Vagina (tissue), 2 donors: ENCODE data around the gene LPP. TPM values are rescaled to one million over a fixed set of nuclear protein-coding genes. Genes with fewer than 3 reads are reported as not detected.

ENCODE experiments used
- DNase-seq, 2 donors: peaks; one replicate each; pipeline ENCODE4 v3.0.0-alpha.2; 2017; ENCODE audit errors: extremely low spot score in 2 of 2
- H3K27ac ChIP-seq: fragments of 200-600 bp; sonication (generic); one replicate; pipeline ENCODE4 v1.5.1; 2019
- H3K27me3 ChIP-seq: fragments of 200-600 bp; sonication (generic); one replicate; pipeline ENCODE4 v1.5.1; 2019
- H3K36me3 ChIP-seq, 2 donors: fragments of 200-600 bp; sonication (generic); one replicate each; pipeline ENCODE4 v1.5.1; 2017 to 2019
- H3K4me1 ChIP-seq: fragments of 200-600 bp; sonication (generic); one replicate; pipeline ENCODE4 v1.5.1; 2019
- H3K4me3 ChIP-seq, 2 donors: fragments of 200-600 bp; sonication (generic); 1 replicate in 1 of 2; 2 replicates in 1 of 2; pipeline ENCODE4 v1.5.1; 2016 to 2019
- H3K9me3 ChIP-seq: fragments of 200-600 bp; sonication (generic); one replicate; pipeline ENCODE4 v1.5.1; 2019
- CTCF ChIP-seq, 3 experiments: fragments of 450-650 bp in 2 of 3; fragments of 200-600 bp in 1 of 3; sonication (generic) in 1 of 3; IDR thresholded peaks; one replicate each; pipeline ENCODE4 v1.5.1; 2017 to 2019; ENCODE audit warnings: antibody characterized with exemption in 3 of 3, mild to moderate bottlenecking in 2 of 3, moderate library complexity in 2 of 3
- POLR2A ChIP-seq, 2 donors: fragments of 450-650 bp; IDR thresholded peaks; one replicate each; pipeline ENCODE4 v1.6.1; 2017; ENCODE audit warnings: antibody characterized with exemption in 2 of 2, mild to moderate bottlenecking in 2 of 2, moderate library complexity in 2 of 2
- POLR2AphosphoS5 ChIP-seq, 2 donors: sonication (generic); formaldehyde crosslinking; IDR thresholded peaks; one replicate each; pipeline ENCODE4 v1.9.0; 2017; ENCODE audit warnings: antibody characterized with exemption in 2 of 2, mild to moderate bottlenecking in 2 of 2, low read depth in 1 of 2; ENCODE audit not compliant: insufficient read depth in 1 of 2
- intact Hi-C: fragments of 100-400 bp; cut with DNase I; formaldehyde crosslinking; loops from one replicate; pipeline ENCODE4 v1.15.1; 2023
- total RNA-seq: library from RNA; depleted of rRNA; stranded (reverse); fragments of >200 nt; gene quantifications from one replicate; pipeline ENCODE4 v1.2.3, GENCODE V29; 2016

The LPP gene
- total RNA-seq, 1 donor from 2014 or later = 248 TPM

GRCh38 chr3:188402229-188402628 is 248.3 kb downstream of the LPP start:
- no peak overlapping the region for H3K27ac ChIP-seq
- intact Hi-C loops = no loop called here
- no peak for DNase-seq
- no peak overlapping the region for H3K4me3 ChIP-seq
- H3K4me1 ChIP-seq = peaks cover 22% of the 10 kb centered on the region
- TF ChIP-seq POLR2A (IDR thresholded peaks at IDR 0.05) (no peak), CTCF (IDR thresholded peaks at IDR 0.05) (no peak), POLR2AphosphoS5 (IDR thresholded peaks at IDR 0.05; ENCODE audit: insufficient read depth in 1 of 2, low read depth in 1 of 2) (no peak)
- H3K36me3 ChIP-seq = peaks cover 0 to 9% of the 10 kb centered on the region in 2 donors
- H3K9me3 ChIP-seq = no peaks in the 10 kb centered on the region
- H3K27me3 ChIP-seq = no peaks in the 10 kb centered on the region

GRCh38 chr3:188403404-188403803 is 249.4 kb downstream of the LPP start:
- intact Hi-C loops = no loop called here
- no peak for DNase-seq
- Histone ChIP-seq H3K27me3 (no peaks in the 10 kb centered on the region), H3K4me1 (peaks cover 10% of the 10 kb centered on the region), H3K27ac (no peak overlapping the region), H3K36me3 (peaks cover 0 to 9% of the 10 kb centered on the region in 2 donors), H3K9me3 (no peaks in the 10 kb centered on the region), H3K4me3 (no peak overlapping the region)
- TF ChIP-seq POLR2AphosphoS5 (IDR thresholded peaks at IDR 0.05; ENCODE audit: insufficient read depth in 1 of 2, low read depth in 1 of 2) = no peak
- no peak for TF ChIP-seq CTCF (IDR thresholded peaks at IDR 0.05)
- TF ChIP-seq POLR2A (IDR thresholded peaks at IDR 0.05) = no peak

- Histone ChIP-seq H3K4me3 (no peak overlapping the region), H3K27me3 (no peaks in the 10 kb centered on the region), H3K9me3 (no peaks in the 10 kb centered on the region), H3K36me3 (peaks cover 0 to 9% of the 10 kb centered on the region in 2 donors), H3K27ac (no peak overlapping the region), H3K4me1 (peaks cover 6% of the 10 kb centered on the region)
- TF ChIP-seq POLR2AphosphoS5 (IDR thresholded peaks at IDR 0.05; ENCODE audit: insufficient read depth in 1 of 2, low read depth in 1 of 2) (no peak), POLR2A (IDR thresholded peaks at IDR 0.05) (no peak), CTCF (IDR thresholded peaks at IDR 0.05) (no peak)
- intact Hi-C loops = no loop called here
- no peak for DNase-seq
These were observed 250.2 kb downstream of the LPP start for GRCh38 chr3:188404124-188404523.

GRCh38 chr3:188404701-188405100 is 250.7 kb downstream of the LPP start:
- Histone ChIP-seq H3K36me3 (peaks cover 0 to 9% of the 10 kb centered on the region in 2 donors), H3K4me3 (no peak overlapping the region), H3K27me3 (no peaks in the 10 kb centered on the region), H3K27ac (no peak overlapping the region), H3K4me1 (peaks cover 6% of the 10 kb centered on the region), H3K9me3 (no peaks in the 10 kb centered on the region)
- TF ChIP-seq POLR2A (IDR thresholded peaks at IDR 0.05) (no peak), CTCF (IDR thresholded peaks at IDR 0.05) (no peak), POLR2AphosphoS5 (IDR thresholded peaks at IDR 0.05; ENCODE audit: insufficient read depth in 1 of 2, low read depth in 1 of 2) (no peak)
- DNase-seq = no peak
- intact Hi-C loops = no loop called here

GRCh38 chr3:188407158-188407880 is 253.4 kb downstream of the LPP start:
- H3K27me3 ChIP-seq = no peaks in the 10 kb centered on the region
- H3K4me1 ChIP-seq = no peaks in the 10 kb centered on the region
- DNase-seq = no peak
- intact Hi-C loops = no loop called here
- TF ChIP-seq CTCF (IDR thresholded peaks at IDR 0.05) = no peak
- no peak for TF ChIP-seq POLR2A (IDR thresholded peaks at IDR 0.05)
- TF ChIP-seq POLR2AphosphoS5 (IDR thresholded peaks at IDR 0.05; ENCODE audit: insufficient read depth in 1 of 2, low read depth in 1 of 2) = no peak
- no peak overlapping the region for H3K4me3 ChIP-seq
- peaks cover 0 to 9% of the 10 kb centered on the region in 2 donors for H3K36me3 ChIP-seq
- no peak overlapping the region for H3K27ac ChIP-seq
- H3K9me3 ChIP-seq = no peaks in the 10 kb centered on the region
